Skeletal muscle cell (primary cell): ENCODE results near the gene STX4.

Source experiments
- DNase-seq: peaks from one replicate; pipeline ENCODE4 v3.0.0-alpha.2; 2010; ENCODE audit warnings: low read depth
- H3K4me3 ChIP-seq: 2 replicates; pipeline ENCODE4 v1.5.1; 2011; ENCODE audit warnings: low read depth, mild to moderate bottlenecking, control low read depth, low read length, moderate library complexity

STX4 gene, protein sequence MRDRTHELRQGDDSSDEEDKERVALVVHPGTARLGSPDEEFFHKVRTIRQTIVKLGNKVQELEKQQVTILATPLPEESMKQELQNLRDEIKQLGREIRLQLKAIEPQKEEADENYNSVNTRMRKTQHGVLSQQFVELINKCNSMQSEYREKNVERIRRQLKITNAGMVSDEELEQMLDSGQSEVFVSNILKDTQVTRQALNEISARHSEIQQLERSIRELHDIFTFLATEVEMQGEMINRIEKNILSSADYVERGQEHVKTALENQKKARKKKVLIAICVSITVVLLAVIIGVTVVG

GRCh38 chr16:31032736-31033708 is at the start of gene STX4:
TSS of gene STX4 (plus strand) at chr16:31033558. CDS start at chr16:31033806, 248 bp downstream.
- peak; percentile 84 for DNase-seq
- peak within 1 kb of the TSS; percentile 98 for H3K4me3 ChIP-seq

GRCh38 chr16:30983898-30984610 is 49.3 kb upstream of the STX4 start:
- H3K4me3 ChIP-seq, result no peak overlapping the region
- DNase-seq, result no peak

GRCh38 chr16:30984669-30985400 is 48.5 kb upstream of the STX4 start, which contains the start of gene HSD3B7:
TSS of gene HSD3B7 (plus strand) at chr16:30985207. CDS start at chr16:30985659, 452 bp downstream.
- peak; percentile 30 for DNase-seq
- peak within 1 kb of the TSS; percentile 47 for H3K4me3 ChIP-seq

DNA sequence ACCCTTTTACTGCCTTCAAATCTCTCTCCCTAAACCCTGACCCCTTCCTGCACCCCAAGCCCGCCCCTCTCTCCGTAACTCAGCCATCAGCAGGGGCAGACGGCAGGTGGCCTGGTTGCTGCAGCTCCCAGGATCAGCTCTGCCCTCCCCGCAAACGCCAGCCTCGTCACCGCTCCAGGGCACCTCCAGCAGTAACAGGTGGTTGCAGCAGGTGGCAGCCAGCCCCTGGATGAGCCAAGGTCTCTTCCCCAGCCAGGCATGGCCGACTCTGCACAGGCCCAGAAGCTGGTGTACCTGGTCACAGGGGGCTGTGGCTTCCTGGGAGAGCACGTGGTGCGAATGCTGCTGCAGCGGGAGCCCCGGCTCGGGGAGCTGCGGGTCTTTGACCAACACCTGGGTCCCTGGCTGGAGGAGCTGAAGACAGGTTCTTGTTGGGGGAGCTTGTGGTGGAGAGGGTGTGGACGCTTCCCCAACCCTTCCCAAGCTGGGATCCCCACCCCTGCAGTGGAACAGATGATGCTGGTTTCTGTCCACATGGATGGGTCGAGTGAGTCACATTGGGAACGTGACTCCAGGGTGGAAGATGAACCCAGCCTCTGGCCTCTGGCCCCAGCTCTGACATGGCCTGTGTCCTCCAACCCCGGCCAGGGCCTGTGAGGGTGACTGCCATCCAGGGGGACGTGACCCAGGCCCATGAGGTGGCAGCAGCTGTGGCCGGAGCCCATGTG is 47.8 kb upstream of the STX4 start:
- no peak for DNase-seq

GRCh38 chr16:30986129-30986991 is 47.0 kb upstream of the STX4 start:
- no peak for DNase-seq
- no peak overlapping the region for H3K4me3 ChIP-seq

More for the DNA sequence above, 47.8 kb upstream of the STX4 start:
- H3K4me3 ChIP-seq, result peak overlapping the region; percentile 47

GRCh38 chr16:30987581-30988190 is 45.7 kb upstream of the STX4 start:
- no peak for DNase-seq
- H3K4me3 ChIP-seq, result no peak overlapping the region

- no peak for DNase-seq
- no peak overlapping the region for H3K4me3 ChIP-seq
Measured at GRCh38 chr16:30989469-30990047, 43.8 kb upstream of the STX4 start.

DNA sequence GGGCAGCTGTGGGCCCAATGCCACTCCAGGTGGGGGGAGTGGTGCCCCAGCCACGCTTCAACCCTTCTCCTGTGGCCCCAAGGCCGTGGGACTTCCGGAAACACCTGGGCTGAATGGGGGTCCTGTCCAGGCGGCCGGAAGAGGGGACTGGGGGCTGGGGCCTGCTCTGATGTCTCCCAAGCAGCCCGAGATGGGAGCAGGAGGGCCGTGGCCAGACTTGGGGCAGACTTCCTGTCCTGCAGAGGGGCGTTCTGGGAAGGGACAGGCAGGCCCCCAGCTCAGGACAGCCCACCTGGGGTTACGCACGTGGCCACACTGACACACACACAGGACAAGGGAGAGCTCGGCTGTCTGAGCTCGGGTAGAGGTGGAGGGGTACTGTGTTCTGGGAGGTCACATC is 43.3 kb upstream of the STX4 start:
- no peak for DNase-seq
- no peak overlapping the region for H3K4me3 ChIP-seq

GRCh38 chr16:30991052-30991451 is 42.3 kb upstream of the STX4 start:
- DNase-seq, result no peak
- H3K4me3 ChIP-seq, result no peak overlapping the region

GRCh38 chr16:30992276-30992780 is 41.0 kb upstream of the STX4 start:
- no peak for DNase-seq
- H3K4me3 ChIP-seq, result no peak overlapping the region

- DNase-seq, result no peak
- no peak overlapping the region for H3K4me3 ChIP-seq
Measured at GRCh38 chr16:30992931-30993816, 40.2 kb upstream of the STX4 start.

DNA sequence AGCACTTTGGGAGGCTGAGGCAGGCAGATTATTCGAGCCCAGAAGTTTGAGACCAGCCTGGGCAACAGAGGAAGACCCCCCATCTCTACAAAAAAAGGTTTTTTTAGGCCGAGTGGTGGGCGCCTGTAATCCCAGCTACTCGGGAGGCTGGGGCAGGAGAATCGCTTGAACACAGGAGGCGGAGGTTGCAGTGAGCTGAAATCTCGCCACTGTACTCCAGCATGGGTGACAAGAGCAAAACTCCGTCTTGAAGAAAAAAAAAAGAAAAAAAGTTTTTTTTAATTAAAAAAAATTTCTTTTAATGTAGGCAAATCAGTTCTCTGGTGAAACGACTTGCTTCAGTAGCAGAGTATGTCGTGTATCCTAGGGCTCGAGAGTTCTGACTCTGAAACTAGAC is 37.4 kb upstream of the STX4 start:
- H3K4me3 ChIP-seq, result no peak overlapping the region
- no peak for DNase-seq

DNA sequence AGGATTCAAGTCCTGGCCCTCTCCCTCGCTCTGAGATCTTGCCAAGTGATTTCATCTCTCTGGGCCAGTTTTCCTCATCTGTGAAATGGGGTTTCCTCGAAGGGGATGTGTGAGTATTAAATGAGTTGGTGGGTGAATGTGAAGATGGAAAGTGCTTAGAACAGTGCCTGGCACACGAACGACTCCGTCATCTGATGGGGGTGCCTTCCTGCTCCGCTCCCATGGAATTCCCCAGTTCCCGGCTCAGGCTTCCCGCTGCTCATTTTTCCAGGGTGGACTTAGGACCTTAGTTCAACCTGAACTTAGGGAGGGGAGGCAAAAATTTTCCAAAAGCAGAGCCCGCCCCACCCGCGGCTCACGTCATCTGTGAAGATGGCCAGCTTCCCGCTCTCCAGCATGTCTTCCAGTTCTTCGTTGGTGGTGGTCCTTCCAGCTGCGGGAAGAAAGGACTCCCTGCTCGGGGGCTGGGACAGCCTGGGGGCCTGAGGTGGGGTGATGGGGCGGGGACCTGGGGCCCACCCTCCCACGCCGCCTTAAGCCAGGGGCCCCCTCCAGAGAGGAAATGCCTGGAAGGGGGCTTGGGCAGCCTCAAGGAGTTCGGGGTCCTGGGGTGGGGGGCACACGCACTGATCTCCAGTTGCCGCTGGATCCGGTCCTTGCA is 36.9 kb upstream of the STX4 start:
- peak overlapping the region; percentile 46 for H3K4me3 ChIP-seq
- no peak for DNase-seq

- no peak for DNase-seq
- peak overlapping the region; percentile 46 for H3K4me3 ChIP-seq
Measured at GRCh38 chr16:30996985-30997724, 36.2 kb upstream of the STX4 start.
